CD4-positive, alpha-beta memory T cell (primary cell): ENCODE data around the gene ARID3B. TPM values are rescaled to one million over a fixed set of nuclear protein-coding genes. Genes with fewer than 3 reads are reported as not detected.
"Not testable (repeated sequence)": the region's sequence is repeated elsewhere in the genome, so short reads cannot be mapped to it uniquely, and the experiment has no call there.

Experiments used
- CTCF ChIA-PET: fragments of 350-600 bp; sonication (Branson Sonifier 250); formaldehyde crosslinking; loops from one replicate; lab custom pipeline; 2021; ENCODE audit warnings: inconsistent platforms; ENCODE audit not compliant: partially characterized antibody; lab: Charles Lee
- POLR2A ChIA-PET: fragments of 350-600 bp; sonication (Branson Sonifier 250); formaldehyde crosslinking; loops from one replicate; lab custom pipeline; 2021; ENCODE audit not compliant: partially characterized antibody; lab: Charles Lee
- DNase-seq, 5 donors: peaks; one replicate each; pipeline versions ENCODE4 v3.0.0 to v3.0.0-alpha.2; 2020 to 2022; ENCODE audit warnings: mixed read lengths in 1 of 5
- H3K27ac ChIP-seq: one replicate; pipeline ENCODE4 v1.7.0; 2013; ENCODE audit warnings: low read depth, low read length
- H3K27me3 ChIP-seq: 2 replicates; pipeline ENCODE4 v1.7.0; 2013; ENCODE audit warnings: mild to moderate bottlenecking, low read length, moderate library complexity; ENCODE audit not compliant: insufficient read depth
- H3K36me3 ChIP-seq: 2 replicates; pipeline ENCODE4 v1.7.0; 2013; ENCODE audit warnings: mild to moderate bottlenecking, low read length, moderate library complexity; ENCODE audit not compliant: insufficient read depth
- H3K4me1 ChIP-seq: 2 replicates; pipeline ENCODE4 v1.7.0; 2013; ENCODE audit warnings: mild to moderate bottlenecking, low read length, moderate library complexity; ENCODE audit not compliant: insufficient read depth
- H3K4me3 ChIP-seq, 2 donors: one replicate each; pipeline ENCODE4 v1.7.0; 2013; ENCODE audit warnings: low read length in 2 of 2, mild to moderate bottlenecking in 1 of 2
- H3K9me3 ChIP-seq, 2 donors: one replicate each; pipeline ENCODE4 v1.7.0; 2013; ENCODE audit warnings: low read length in 2 of 2, control low read depth in 1 of 2; ENCODE audit not compliant: control insufficient read depth in 1 of 2
- H3K27ac Mint-ChIP-seq, 7 donors: one replicate each; pipeline ENCODE4 v1.8.0; 2020 to 2021; ENCODE audit warnings: mixed read lengths in 7 of 7, mild to moderate bottlenecking in 6 of 7, inconsistent platforms in 3 of 7, moderate library complexity in 3 of 7
- H3K27me3 Mint-ChIP-seq, 2 donors: one replicate each; pipeline ENCODE4 v1.8.0; 2020 to 2021; ENCODE audit warnings: mixed read lengths in 2 of 2
- H3K36me3 Mint-ChIP-seq, 2 donors: one replicate each; pipeline ENCODE4 v1.8.0; 2020 to 2021; ENCODE audit warnings: mixed read lengths in 2 of 2, inconsistent platforms in 1 of 2, mild to moderate bottlenecking in 1 of 2
- H3K4me1 Mint-ChIP-seq, 4 donors: one replicate each; pipeline ENCODE4 v1.8.0; 2020 to 2021; ENCODE audit warnings: mixed read lengths in 4 of 4, mild to moderate bottlenecking in 1 of 4
- H3K4me3 Mint-ChIP-seq, 8 donors: one replicate each; pipeline ENCODE4 v1.8.0; 2020 to 2021; ENCODE audit warnings: mixed read lengths in 8 of 8, mild to moderate bottlenecking in 7 of 8, moderate library complexity in 6 of 8, inconsistent platforms in 3 of 8
- H3K9me3 Mint-ChIP-seq, 8 donors: one replicate each; pipeline ENCODE4 v1.8.0; 2020 to 2021; ENCODE audit warnings: mixed read lengths in 8 of 8, mild to moderate bottlenecking in 5 of 8, inconsistent platforms in 3 of 8, moderate library complexity in 1 of 8
- intact Hi-C: fragments of 100-400 bp; cut with micrococcal nuclease; formaldehyde crosslinking; loops from one replicate; pipeline ENCODE4 v1.15.1; 2023
- polyA plus RNA-seq, 2 donors: library from polyadenylated mRNA; unstranded; fragments of 300-500 nt; fragmentation: Illumina TruSeq; gene quantifications; one replicate each; pipeline ENCODE4 v1.2.3, GENCODE V29; 2021
- total RNA-seq, 2 experiments: library from RNA; stranded (reverse); gene quantifications; one replicate each; pipeline ENCODE4 v1.2.3, GENCODE V29; 2021

The ARID3B gene
- total and polyA plus RNA-seq, 4 experiments from 2014 or later: 4.1 to 32.9 (median 24.5) TPM

- DNase-seq: peak in 1 of 5 donors; percentile 6
- Histone ChIP-seq H3K4me1 (peaks cover 6% of the 10 kb centered on the region), H3K27me3 (no peaks in the 10 kb centered on the region), H3K36me3 (peaks cover 64% of the 10 kb centered on the region), H3K9me3 (no peaks in the 10 kb centered on the region), H3K27ac (no peak overlapping the region), H3K4me3 (no peak overlapping the region)
- Mint-ChIP-seq H3K36me3 (peaks cover 33 to 91% of the 10 kb centered on the region in 2 donors), H3K4me1 (peaks cover 2 to 6% (median 4%) of the 10 kb centered on the region in 4 donors), H3K27ac (peak overlapping the region in 3 of 7 donors; percentile 30 to 58 (median 31)), H3K4me3 (no peak overlapping the region), H3K27me3 (no peaks in the 10 kb centered on the region), H3K9me3 (no peaks in the 10 kb centered on the region)
- POLR2A ChIA-PET: no interaction called here
- intact Hi-C loops: no loop called here
- CTCF ChIA-PET: interaction anchor here (1.1 to 19.9 kb wide), 4 partner anchors 8 to 165 kb away, joined by 3 to 389 read pairs (median 80); partner anchors contain the start of gene CLK3
Measured at GRCh38 chr15:74628949-74629348, 87.9 kb downstream of the ARID3B start.

- CTCF ChIA-PET: interaction anchor here (3.3 to 19.9 kb wide), 5 partner anchors 5 to 164 kb away, joined by 23 to 389 read pairs (median 77); partner anchors contain the start of gene CLK3
- intact Hi-C loops: loop anchor here (5.0 kb wide), 1 partner anchor 213 kb away; the partner anchor contains the start of gene ULK3
- POLR2A ChIA-PET, H3K27ac ChIP-seq, H3K9me3 Mint-ChIP-seq, H3K27me3 Mint-ChIP-seq, H3K4me3 ChIP-seq, H3K27me3 ChIP-seq, H3K4me3 Mint-ChIP-seq, H3K27ac Mint-ChIP-seq, H3K4me1 ChIP-seq, H3K4me1 Mint-ChIP-seq, H3K9me3 ChIP-seq: not testable (repeated sequence)
- peaks cover 56% of the 10 kb centered on the region for H3K36me3 ChIP-seq
- H3K36me3 Mint-ChIP-seq: peaks cover 25 to 91% of the 10 kb centered on the region in 2 donors
- peak in 1 of 5 donors; percentile 28 for DNase-seq
Measured at GRCh38 chr15:74629696-74630095, 88.7 kb downstream of the ARID3B start.

- no peak overlapping the region for H3K4me3 Mint-ChIP-seq
Measured at GRCh38 chr15:74630284-74631086, 89.5 kb downstream of the ARID3B start.

GRCh38 chr15:74631087-74631385, 90.0 kb downstream of the ARID3B start:
- H3K36me3 Mint-ChIP-seq: peaks cover 21 to 88% of the 10 kb centered on the region in 2 donors
- H3K27me3 Mint-ChIP-seq: no peaks in the 10 kb centered on the region
- CTCF ChIA-PET: interaction anchor here (0.9 to 19.9 kb wide), 17 partner anchors 7 to 351 kb away, joined by 3 to 389 read pairs (median 10); partner anchors contain the start of gene CLK3
- peaks cover 51% of the 10 kb centered on the region for H3K36me3 ChIP-seq
- peaks cover 0 to 1% (median 0%) of the 10 kb centered on the region in 8 donors for H3K9me3 Mint-ChIP-seq
- peaks cover 2 to 6% (median 4%) of the 10 kb centered on the region in 4 donors for H3K4me1 Mint-ChIP-seq
- no peak overlapping the region for H3K27ac ChIP-seq
- H3K27me3 ChIP-seq: no peaks in the 10 kb centered on the region
- no peaks in the 10 kb centered on the region for H3K9me3 ChIP-seq
- DNase-seq: peak in 1 of 5 donors; percentile 10
- POLR2A ChIA-PET: interaction anchor here (1.1 to 4.5 kb wide), 2 partner anchors 15 to 154 kb away, joined by 3 to 21 read pairs; partner anchors contain the start of gene CLK3
- H3K4me1 ChIP-seq: peaks cover 6% of the 10 kb centered on the region
- H3K4me3 Mint-ChIP-seq: no peak overlapping the region
- peak overlapping the region in 2 of 7 donors; percentile 43 to 44 for H3K27ac Mint-ChIP-seq
- H3K4me3 ChIP-seq: no peak overlapping the region
- intact Hi-C loops: loop anchor here (5.0 kb wide), 1 partner anchor 211 kb away; the partner anchor contains the start of gene ULK3

More at GRCh38 chr15:74630284-74631086, 89.5 kb downstream of the ARID3B start:
- Mint-ChIP-seq H3K4me1 (peaks cover 2 to 6% (median 4%) of the 10 kb centered on the region in 4 donors), H3K27me3 (no peaks in the 10 kb centered on the region), H3K36me3 (peaks cover 23 to 90% of the 10 kb centered on the region in 2 donors), H3K27ac (peak overlapping the region in 4 of 7 donors; percentile 17 to 47 (median 44)), H3K9me3 (peaks cover 0 to 1% (median 0%) of the 10 kb centered on the region in 8 donors)
- no peaks in the 10 kb centered on the region for H3K9me3 ChIP-seq
- intact Hi-C loops: loop anchor here (5.0 kb wide), 1 partner anchor 212 kb away; the partner anchor contains the start of gene ULK3
- no peak overlapping the region for H3K27ac ChIP-seq
- peaks cover 6% of the 10 kb centered on the region for H3K4me1 ChIP-seq
- POLR2A ChIA-PET: interaction anchor here (1.1 to 4.5 kb wide), 2 partner anchors 14 to 154 kb away, joined by 3 to 21 read pairs; partner anchors contain the start of gene CLK3
- no peaks in the 10 kb centered on the region for H3K27me3 ChIP-seq
- CTCF ChIA-PET: interaction anchor here (0.7 to 19.9 kb wide), 12 partner anchors 6 to 352 kb away, joined by 3 to 389 read pairs (median 18); partner anchors contain the start of gene CLK3
- peaks cover 51% of the 10 kb centered on the region for H3K36me3 ChIP-seq
- peak in 1 of 5 donors; percentile 19 for DNase-seq
- H3K4me3 ChIP-seq: no peak overlapping the region

GRCh38 chr15:74631408-74631807, 90.4 kb downstream of the ARID3B start:
- Mint-ChIP-seq H3K4me1 (peaks cover 2 to 6% (median 4%) of the 10 kb centered on the region in 4 donors), H3K9me3 (peaks cover 0 to 1% (median 0%) of the 10 kb centered on the region in 8 donors), H3K27ac (peak overlapping the region in 3 of 7 donors; percentile 22 to 38 (median 29)), H3K36me3 (peaks cover 22 to 88% of the 10 kb centered on the region in 2 donors), H3K4me3 (no peak overlapping the region), H3K27me3 (no peaks in the 10 kb centered on the region)
- H3K36me3 ChIP-seq: peaks cover 51% of the 10 kb centered on the region
- no peak overlapping the region for H3K27ac ChIP-seq
- H3K4me3 ChIP-seq: no peak overlapping the region
- ChIA-PET CTCF (interaction anchor here (0.6 to 19.9 kb wide), 24 partner anchors 7 to 351 kb away, joined by 3 to 389 read pairs (median 5); partner anchors contain the start of gene CLK3), POLR2A (interaction anchor here (0.5 to 4.5 kb wide), 8 partner anchors 8 to 157 kb away, joined by 3 to 21 read pairs (median 3); partner anchors contain the start of genes CLK3 and CSK)
- intact Hi-C loops: loop anchor here (5.0 kb wide), 1 partner anchor 211 kb away; the partner anchor contains the start of gene ULK3
- no peak for DNase-seq
- H3K27me3 ChIP-seq: no peaks in the 10 kb centered on the region
- H3K9me3 ChIP-seq: no peaks in the 10 kb centered on the region
- H3K4me1 ChIP-seq: peaks cover 5% of the 10 kb centered on the region

- Mint-ChIP-seq H3K4me3 (no peak overlapping the region), H3K27ac (peak overlapping the region in 5 of 7 donors; percentile 22 to 88 (median 38)), H3K36me3 (peaks cover 23 to 89% of the 10 kb centered on the region in 2 donors), H3K9me3 (peaks cover 0 to 1% (median 0%) of the 10 kb centered on the region in 8 donors), H3K4me1 (peaks cover 2 to 6% (median 4%) of the 10 kb centered on the region in 4 donors), H3K27me3 (no peaks in the 10 kb centered on the region)
- intact Hi-C loops: loop anchor here (1.0 to 5.0 kb wide), 3 partner anchors 194 to 259 kb away; partner anchors contain the start of gene ULK3
- H3K27ac ChIP-seq: no peak overlapping the region
- no peaks in the 10 kb centered on the region for H3K9me3 ChIP-seq
- H3K4me1 ChIP-seq: no peaks in the 10 kb centered on the region
- H3K27me3 ChIP-seq: no peaks in the 10 kb centered on the region
- DNase-seq: peak; percentile 25 to 51 (median 43)
- peaks cover 50% of the 10 kb centered on the region for H3K36me3 ChIP-seq
- H3K4me3 ChIP-seq: no peak overlapping the region
- POLR2A ChIA-PET: interaction anchor here (0.5 to 4.5 kb wide), 10 partner anchors 9 to 330 kb away, joined by 3 to 21 read pairs (median 3); partner anchors contain the start of genes CLK3 and CSK
- CTCF ChIA-PET: interaction anchor here (0.6 to 19.9 kb wide), 27 partner anchors 8 to 350 kb away, joined by 3 to 389 read pairs (median 4); partner anchors contain the start of gene CLK3
Measured at GRCh38 chr15:74631935-74632560, 91.0 kb downstream of the ARID3B start.
